Measurements from ENCODE around the gene MYLIP.

Gene MYLIP

GRCh38 chr6:16121339-16121738, 7.5 kb upstream of the MYLIP start:
- no peak overlapping the region for H3K4me3 ChIP-seq (ENCODE audit: low read depth, low read length)
- DNase-seq (ENCODE audit: low read depth), result no peak
- TF ChIP-seq, protein P1, sequence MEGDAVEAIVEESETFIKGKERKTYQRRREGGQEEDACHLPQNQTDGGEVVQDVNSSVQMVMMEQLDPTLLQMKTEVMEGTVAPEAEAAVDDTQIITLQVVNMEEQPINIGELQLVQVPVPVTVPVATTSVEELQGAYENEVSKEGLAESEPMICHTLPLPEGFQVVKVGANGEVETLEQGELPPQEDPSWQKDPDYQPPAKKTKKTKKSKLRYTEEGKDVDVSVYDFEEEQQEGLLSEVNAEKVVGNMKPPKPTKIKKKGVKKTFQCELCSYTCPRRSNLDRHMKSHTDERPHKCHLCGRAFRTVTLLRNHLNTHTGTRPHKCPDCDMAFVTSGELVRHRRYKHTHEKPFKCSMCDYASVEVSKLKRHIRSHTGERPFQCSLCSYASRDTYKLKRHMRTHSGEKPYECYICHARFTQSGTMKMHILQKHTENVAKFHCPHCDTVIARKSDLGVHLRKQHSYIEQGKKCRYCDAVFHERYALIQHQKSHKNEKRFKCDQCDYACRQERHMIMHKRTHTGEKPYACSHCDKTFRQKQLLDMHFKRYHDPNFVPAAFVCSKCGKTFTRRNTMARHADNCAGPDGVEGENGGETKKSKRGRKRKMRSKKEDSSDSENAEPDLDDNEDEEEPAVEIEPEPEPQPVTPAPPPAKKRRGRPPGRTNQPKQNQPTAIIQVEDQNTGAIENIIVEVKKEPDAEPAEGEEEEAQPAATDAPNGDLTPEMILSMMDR (IDR thresholded peaks at IDR 0.05; ENCODE audit: insufficient read depth, low read depth, low read length, missing control alignments), result no peak

- no peak for DNase-seq (ENCODE audit: low read depth)
- TF ChIP-seq, protein P1 (IDR thresholded peaks at IDR 0.05; ENCODE audit: insufficient read depth, low read depth, low read length, missing control alignments), result no peak
- no peak overlapping the region for H3K4me3 ChIP-seq (ENCODE audit: low read depth, low read length)
Measured at GRCh38 chr6:16122197-16122596, 6.7 kb upstream of the MYLIP start.

- no peak for DNase-seq (ENCODE audit: low read depth)
Measured at GRCh38 chr6:16124198-16125180, 4.4 kb upstream of the MYLIP start.

DNA sequence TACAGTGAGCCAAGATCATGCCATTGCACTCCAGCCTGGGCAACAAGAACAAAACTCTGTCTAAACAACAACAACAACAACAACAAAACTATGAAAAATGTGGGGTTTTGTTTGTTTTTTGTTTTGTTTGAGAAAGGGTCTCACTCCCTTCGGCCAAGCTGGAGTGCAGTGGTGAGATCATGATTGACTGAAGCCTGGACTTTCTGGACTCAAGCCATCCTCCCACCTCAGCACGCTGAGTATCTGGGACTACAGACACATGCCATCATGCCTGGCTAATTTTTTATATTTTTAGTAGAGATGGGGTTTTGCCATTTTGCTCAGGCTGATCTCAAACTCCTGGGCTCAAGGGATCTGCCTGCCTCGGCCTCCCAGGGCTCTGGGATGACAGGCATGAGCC, 2.8 kb upstream of the MYLIP start:
- no peak overlapping the region for H3K4me3 ChIP-seq (ENCODE audit: low read depth, low read length)
- no peak for DNase-seq (ENCODE audit: low read depth)
- TF ChIP-seq, protein P1 (IDR thresholded peaks at IDR 0.05; ENCODE audit: insufficient read depth, low read depth, low read length, missing control alignments), result no peak

More at GRCh38 chr6:16124198-16125180, 4.4 kb upstream of the MYLIP start:
- TF ChIP-seq, protein P1 (IDR thresholded peaks at IDR 0.05; ENCODE audit: insufficient read depth, low read depth, low read length, missing control alignments), result no peak
- H3K4me3 ChIP-seq (ENCODE audit: low read depth, low read length), result no peak overlapping the region

DNA sequence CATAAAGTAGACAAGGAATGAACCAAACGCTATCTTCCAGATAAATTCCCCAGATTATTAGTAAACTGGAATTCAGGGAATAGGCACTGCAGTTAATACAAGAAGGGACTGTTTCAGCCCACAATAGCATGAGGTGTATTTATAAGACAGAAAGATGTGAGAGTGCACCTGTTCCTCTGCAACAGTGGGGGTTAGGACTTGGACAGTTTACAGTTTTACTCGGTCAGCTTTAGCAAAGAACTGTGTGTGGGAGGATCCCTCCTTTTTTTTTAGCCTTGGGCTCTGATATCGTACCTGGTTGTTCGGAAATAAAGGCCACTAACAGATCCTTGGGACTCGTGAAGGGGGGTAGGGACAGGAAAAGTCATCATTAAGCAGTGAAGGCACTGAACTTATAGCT, 2.0 kb upstream of the MYLIP start:
- TF ChIP-seq, protein P1 (IDR thresholded peaks at IDR 0.05; ENCODE audit: insufficient read depth, low read depth, low read length, missing control alignments), result no peak
- DNase-seq (ENCODE audit: low read depth), result no peak
- H3K4me3 ChIP-seq (ENCODE audit: low read depth, low read length), result no peak overlapping the region

DNA sequence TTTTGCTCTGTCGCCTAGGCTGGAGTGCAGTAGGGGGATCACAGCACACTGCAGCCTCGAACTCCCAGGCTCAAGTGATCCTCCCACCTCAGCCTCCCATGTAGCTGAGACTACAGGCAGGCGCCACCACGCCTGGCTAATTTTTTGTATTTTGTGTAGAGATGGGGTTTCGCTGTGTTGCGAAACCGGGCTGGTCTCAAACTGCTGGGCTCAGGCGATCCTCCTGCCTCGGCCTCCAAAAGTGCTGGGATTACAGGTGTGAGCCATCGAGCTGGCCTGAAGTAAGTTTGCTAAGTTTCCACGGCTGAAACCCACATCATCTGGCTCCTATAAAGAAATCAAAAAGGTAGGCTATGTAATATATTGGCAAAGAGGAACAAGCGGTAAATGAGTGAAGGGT, 1.4 kb upstream of the MYLIP start:
- TF ChIP-seq, protein P1 (IDR thresholded peaks at IDR 0.05; ENCODE audit: insufficient read depth, low read depth, low read length, missing control alignments), result no peak
- no peak for DNase-seq (ENCODE audit: low read depth)

More for the DNA sequence above, 1.4 kb upstream of the MYLIP start:
- H3K4me3 ChIP-seq (ENCODE audit: low read depth, low read length), result no peak overlapping the region
